KBM-7 (cell line): Measurements from ENCODE around the gene CLEC4M.
"Not testable (repeated sequence)": the region's sequence is repeated elsewhere in the genome, so short reads cannot be mapped to it uniquely, and the experiment has no call there.

ENCODE experiments used
- DNase-seq: peaks from one replicate; pipeline ENCODE4 v3.0.0-alpha.2; 2015
- in situ Hi-C: fragments of 300-500 bp; cut with MboI; formaldehyde crosslinking; loops from 2 replicates; pipeline ENCODE4 v1.14.3; 2020; ENCODE audit warnings: low sequenced_read_pairs, low pct_unique_long_range_greater_than_20kb, mixed read lengths

Gene CLEC4M

GRCh38 chr19:7766535-7766934, 3.5 kb downstream of the CLEC4M start:
- no peak for DNase-seq
- in situ Hi-C loops = no loop called here

- in situ Hi-C loops = no loop called here
- no peak for DNase-seq
Observed at GRCh38 chr19:7767487-7767886, 4.4 kb downstream of the CLEC4M start.

- DNase-seq = no peak
- in situ Hi-C loops = no loop called here
Observed at GRCh38 chr19:7769171-7769570, 6.1 kb downstream of the CLEC4M start.

DNA sequence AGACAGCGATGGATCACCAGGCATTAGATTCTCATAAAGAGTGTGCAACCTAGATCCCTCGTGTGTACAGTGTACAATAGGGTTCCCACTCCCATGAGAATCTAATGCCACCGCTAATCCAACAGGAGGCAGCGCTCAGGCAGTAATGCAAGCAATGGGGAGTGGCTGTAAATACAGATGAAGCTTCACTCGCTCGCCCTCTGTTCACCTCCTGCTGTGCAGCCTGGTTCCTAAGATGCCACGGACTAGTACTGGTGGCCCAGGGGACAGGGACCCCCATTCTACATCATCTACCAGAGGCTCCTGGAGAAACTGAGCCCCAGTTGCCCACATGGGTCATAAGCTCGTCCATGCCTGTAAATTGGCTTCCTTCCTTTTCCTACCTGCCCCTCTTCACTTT, 8.0 kb downstream of the CLEC4M start:
- in situ Hi-C loops = no loop called here
- DNase-seq = no peak

DNA sequence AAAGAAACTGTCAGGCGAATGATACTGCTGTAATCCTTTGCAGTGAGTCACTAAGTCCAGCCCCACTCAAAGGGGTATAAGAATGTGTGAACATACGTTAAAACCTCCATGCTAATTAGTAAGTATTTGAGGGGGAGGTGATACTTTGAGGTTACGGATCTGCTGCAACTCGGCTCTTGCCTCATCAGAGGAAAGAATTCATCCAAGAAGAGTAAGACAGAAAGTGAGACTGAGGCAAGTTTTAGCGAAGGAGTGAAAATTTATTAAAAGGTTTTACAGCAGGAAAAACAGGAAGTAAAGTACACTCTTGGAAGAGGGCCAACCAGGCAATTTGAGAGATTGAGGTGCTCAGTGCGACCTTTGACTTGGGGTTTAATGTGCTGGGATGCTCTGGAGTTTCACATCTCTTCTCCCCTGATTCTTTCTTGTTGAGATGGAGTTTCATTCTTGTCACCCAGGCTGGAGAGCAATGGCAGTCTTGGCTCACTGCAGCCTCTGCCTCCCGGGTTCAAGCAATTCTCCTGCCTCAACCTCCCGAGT, 9.8 kb downstream of the CLEC4M start:
- in situ Hi-C loops = no loop called here
- peak; percentile 83 for DNase-seq

DNA sequence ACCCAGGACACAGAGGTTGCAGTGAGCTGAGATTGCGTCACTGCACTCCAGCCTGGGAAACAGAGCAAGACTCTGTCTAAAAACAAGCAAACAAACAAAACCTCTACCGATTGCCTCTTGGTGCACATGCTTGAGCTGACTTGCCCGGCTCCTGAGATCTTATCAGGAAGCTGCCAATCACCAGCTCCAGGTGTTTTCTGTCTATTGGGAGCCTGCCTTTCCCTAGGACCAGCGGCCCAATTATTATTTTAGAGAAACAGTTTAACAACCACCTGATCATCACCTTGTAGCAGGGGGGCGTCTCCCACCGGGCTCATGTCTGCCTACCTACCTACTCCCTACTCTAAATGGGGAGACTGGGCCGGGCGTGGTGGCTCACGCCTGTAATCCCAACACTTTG, 10.8 kb downstream of the CLEC4M start:
- in situ Hi-C loops = no loop called here
- DNase-seq = no peak

DNA sequence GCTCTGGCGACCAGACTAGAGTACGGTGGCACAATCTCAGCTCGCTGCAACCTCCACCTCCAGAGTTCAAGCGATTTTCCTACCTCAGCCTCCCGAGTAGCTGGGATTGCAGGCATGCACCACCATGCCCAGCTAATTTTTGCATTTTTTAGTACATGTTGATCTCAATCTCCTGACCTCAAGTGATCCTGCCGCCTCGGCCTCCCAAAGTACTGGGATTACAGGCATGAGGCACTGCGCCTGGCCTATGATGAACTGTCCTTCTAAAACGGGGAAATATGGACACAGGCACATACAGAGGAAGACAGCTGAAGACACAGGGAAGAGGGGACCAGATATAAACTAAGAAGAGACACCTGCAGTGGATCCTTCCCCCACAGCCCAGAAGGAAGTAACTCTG, 12.7 kb downstream of the CLEC4M start:
- DNase-seq = no peak
- in situ Hi-C loops = no loop called here

GRCh38 chr19:7778081-7778480, 15.0 kb downstream of the CLEC4M start:
- in situ Hi-C loops = no loop called here
- peak; percentile 64 for DNase-seq

DNA sequence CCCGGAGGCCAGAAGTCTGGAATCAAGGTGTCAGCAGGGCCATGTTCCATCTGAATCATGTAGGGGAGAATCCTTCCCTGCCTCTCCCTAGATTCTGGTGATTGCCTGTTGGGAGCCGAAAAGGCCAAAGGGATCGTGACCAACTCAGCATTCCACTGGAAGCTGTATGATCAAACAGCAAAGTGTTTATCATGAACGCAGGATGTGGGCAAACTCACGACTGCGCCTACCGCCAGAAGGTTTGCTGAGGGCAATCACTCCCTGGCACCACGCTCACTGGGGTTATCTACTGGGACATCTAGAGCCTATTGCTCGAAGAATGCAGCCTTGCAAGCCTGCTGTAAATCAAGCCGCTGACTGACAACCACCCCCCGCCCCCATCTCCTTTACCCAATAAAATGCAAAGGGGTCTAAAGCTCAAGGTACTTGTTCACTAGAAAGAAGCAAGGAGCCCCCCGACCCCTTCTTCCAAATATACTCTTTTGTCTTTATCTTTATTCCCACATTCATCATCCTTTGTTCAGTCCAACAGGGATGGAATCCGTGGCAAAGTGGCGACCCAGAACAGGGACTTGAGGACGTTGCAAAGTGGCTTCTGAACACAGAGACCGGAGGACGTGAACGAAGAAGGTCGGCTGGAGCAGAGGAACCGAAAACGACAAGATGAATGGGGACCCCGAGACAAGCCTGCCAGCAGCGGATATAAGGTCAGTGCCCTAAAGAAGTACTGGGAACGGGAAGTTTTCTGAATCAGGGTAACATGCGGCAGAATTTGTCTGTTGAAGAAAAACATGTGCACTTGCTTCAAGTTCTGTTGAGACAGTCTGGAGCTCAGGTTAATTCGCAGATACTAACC, 16.8 kb downstream of the CLEC4M start:
- in situ Hi-C loops = no loop called here
- DNase-seq = no peak

DNA sequence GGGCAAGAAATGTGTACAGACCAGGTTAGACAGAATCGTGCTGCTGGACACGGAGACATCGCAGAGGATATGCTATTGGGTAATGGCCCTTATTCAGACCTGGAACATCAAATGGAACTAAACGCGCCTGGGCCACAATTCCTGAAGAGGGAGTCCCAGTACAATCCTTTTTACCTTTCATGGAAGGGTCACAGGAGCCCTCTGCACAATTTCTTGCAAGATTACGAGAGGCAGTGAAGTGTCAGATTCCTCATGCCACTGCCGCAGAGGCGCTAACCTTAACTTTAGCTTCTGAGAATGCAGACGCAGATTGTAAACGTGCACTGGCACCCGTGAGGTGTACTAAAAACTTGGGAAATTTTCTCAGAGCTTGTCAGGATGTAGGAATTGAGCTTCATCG, 18.1 kb downstream of the CLEC4M start:
- in situ Hi-C loops = no loop called here

DNA sequence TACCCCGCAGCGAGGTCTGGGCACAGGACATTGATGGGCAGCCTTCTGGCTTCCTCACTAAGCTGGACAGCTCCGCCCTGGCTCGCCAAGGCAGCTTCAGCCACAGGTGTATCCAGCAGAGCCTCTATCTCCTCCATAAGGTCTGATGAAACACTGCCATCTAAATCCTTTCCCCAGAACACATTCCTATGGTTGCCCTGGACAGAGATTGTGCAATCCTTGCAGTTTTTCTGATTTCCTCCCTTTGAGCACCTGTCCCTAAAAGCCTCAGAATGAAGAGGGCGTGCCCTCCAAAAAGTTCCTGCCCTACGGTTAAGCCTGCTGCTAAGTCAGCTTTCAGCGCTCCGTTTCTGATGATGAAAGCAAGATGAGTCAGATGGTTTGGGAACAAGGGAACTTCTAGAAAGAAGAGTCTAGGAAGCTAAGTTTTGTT, 21.0 kb downstream of the CLEC4M start:
- DNase-seq = peak; percentile 68
- in situ Hi-C loops = no loop called here

More for the DNA sequence above, 18.1 kb downstream of the CLEC4M start:
- DNase-seq = no peak

- in situ Hi-C loops = no loop called here
- DNase-seq = no peak
Observed at GRCh38 chr19:7784856-7785255, 21.8 kb downstream of the CLEC4M start.

DNA sequence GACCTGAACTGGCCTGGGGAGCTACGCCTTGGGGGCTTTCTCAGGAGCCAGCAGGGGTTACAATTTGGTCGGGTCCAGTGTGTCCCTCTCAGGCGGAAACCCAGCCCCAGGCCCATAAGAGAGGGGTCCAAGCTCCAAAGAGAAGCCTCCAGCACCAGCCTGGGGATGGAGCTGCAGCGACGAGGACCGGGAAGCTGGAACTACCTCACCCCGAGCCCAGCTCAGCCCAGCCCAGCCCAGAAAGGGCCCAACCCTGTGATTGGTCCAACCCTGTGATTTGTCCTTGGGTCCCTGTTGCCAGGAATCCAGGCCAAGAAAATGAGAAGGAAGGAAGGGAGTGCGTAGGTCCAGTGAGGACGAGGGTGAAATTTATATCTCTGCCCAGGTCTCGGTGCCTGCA, 24.1 kb downstream of the CLEC4M start:
- in situ Hi-C loops = no loop called here
- DNase-seq = no peak

GRCh38 chr19:7787602-7788177, 24.6 kb downstream of the CLEC4M start:
- DNase-seq = no peak
- in situ Hi-C loops = no loop called here

- in situ Hi-C loops = no loop called here
- DNase-seq = no peak
Observed at GRCh38 chr19:7788178-7788932, 25.3 kb downstream of the CLEC4M start.

GRCh38 chr19:7788933-7789323, 25.9 kb downstream of the CLEC4M start:
- no peak for DNase-seq
- in situ Hi-C loops = no loop called here

GRCh38 chr19:7789447-7789846, 26.4 kb downstream of the CLEC4M start:
- DNase-seq = no peak
- in situ Hi-C loops = no loop called here

GRCh38 chr19:7790416-7790815, 27.4 kb downstream of the CLEC4M start:
- in situ Hi-C loops = no loop called here
- DNase-seq = no peak

GRCh38 chr19:7792281-7792680, 29.2 kb downstream of the CLEC4M start:
- DNase-seq = no peak
- in situ Hi-C loops = no loop called here

GRCh38 chr19:7792701-7793100, 29.7 kb downstream of the CLEC4M start:
- DNase-seq, in situ Hi-C loops: not testable (repeated sequence)
